ENCODE measurements around the gene ARL8B. TPM values are rescaled to one million over a fixed set of nuclear protein-coding genes. Genes with fewer than 3 reads are reported as not detected.

Gene ARL8B
- polyA plus RNA-seq, 1 of the 3 experiments (the other 2 are of a cell fraction), result 21.9 TPM

- H3K9ac ChIP-seq, result no peak overlapping the region
- H3K4me2 ChIP-seq, result peak overlapping the region; percentile 32
- H3K9me2 ChIP-seq, result no peaks in the 10 kb centered on the region
- POLR2A ChIA-PET, result no interaction called here
- DNase-seq, result no peak
- H3K27ac ChIP-seq (ENCODE audit: low read depth in 2 of 2, low read length in 1 of 2), result peak overlapping the region; percentile 82 to 93
- peaks cover 8 to 62% of the 10 kb centered on the region in 2 experiments for H3K4me1 ChIP-seq (ENCODE audit: control insufficient read depth in 1 of 2, insufficient read depth in 2 of 2, low read depth in 1 of 2, low read length in 1 of 2)
- H3K27me3 ChIP-seq (ENCODE audit: insufficient read depth), result no peaks in the 10 kb centered on the region
- H3F3A ChIP-seq (replicated peaks; ENCODE audit: insufficient read depth), result peaks cover 30% of the 10 kb centered on the region
- H3K4me3 ChIP-seq (ENCODE audit: low read depth in 2 of 2, low read length in 1 of 2), result no peak overlapping the region
- WGBS (ENCODE audit: low lambda C conversion rate), result 50% methylated on average over 2 of the region's 2 CpGs
- no peaks in the 10 kb centered on the region for H3K9me3 ChIP-seq
- H3K79me2 ChIP-seq (ENCODE audit: insufficient read depth), result peaks cover 82% of the 10 kb centered on the region
- CTCF ChIA-PET, result no interaction called here
- peaks cover 18 to 30% of the 10 kb centered on the region in 2 experiments for H3K36me3 ChIP-seq (replicated peaks in 1 of 2; ENCODE audit: control insufficient read depth in 1 of 2, insufficient read depth in 2 of 2, low read length in 1 of 2)
- no peaks in the 10 kb centered on the region for H4K20me1 ChIP-seq (ENCODE audit: insufficient read depth)
- H2AFZ ChIP-seq (ENCODE audit: low read depth), result no peak overlapping the region
- TF ChIP-seq RFX5 (IDR thresholded peaks at IDR 0.05; ENCODE audit: low read length), result no peak
- no peak for TF ChIP-seq FOXJ3 (CRISPR knock-in tag; IDR thresholded peaks at IDR 0.05)
- TF ChIP-seq RXRA (IDR thresholded peaks at IDR 0.05; ENCODE audit: borderline replicate concordance, low read depth), result no peak
- TF ChIP-seq GABPA (IDR thresholded peaks at IDR 0.05; ENCODE audit: low read depth), result no peak
- 0 out of 2 replicates have a peak, but pooled peaks have one; percentile 13 for TF ChIP-seq NFIC (IDR thresholded peaks at IDR 0.05; ENCODE audit: borderline replicate concordance)
- TF ChIP-seq RAD21 (IDR thresholded peaks at IDR 0.05; ENCODE audit: low read length), result no peak
- no peak for TF ChIP-seq RCOR1 (IDR thresholded peaks at IDR 0.05; ENCODE audit: low read length)
- no peak for TF ChIP-seq CHD2 (IDR thresholded peaks at IDR 0.05; ENCODE audit: low read length, partially characterized antibody)
- TF ChIP-seq EZH2phosphoT487 (IDR thresholded peaks at IDR 0.05; ENCODE audit: borderline replicate concordance, low read depth), result no peak
- 0 out of 2 replicates have a peak, but pooled peaks have one; percentile 36 for TF ChIP-seq MAX (IDR thresholded peaks at IDR 0.05; ENCODE audit: low read depth)
- no peak for TF ChIP-seq MEF2A (IDR thresholded peaks at IDR 0.05; ENCODE audit: borderline replicate concordance, low read depth)
- TF ChIP-seq SIN3A (IDR thresholded peaks at IDR 0.05; ENCODE audit: borderline replicate concordance, low read depth, low read length), result no peak
- no peak for TF ChIP-seq ZBTB33 (IDR thresholded peaks at IDR 0.05; ENCODE audit: borderline replicate concordance, low read depth)
- TF ChIP-seq USF2 (IDR thresholded peaks at IDR 0.05; ENCODE audit: borderline replicate concordance, low read depth, low read length), result no peak
- TF ChIP-seq ELF1 (IDR thresholded peaks at IDR 0.05), result peak; percentile 48
- TF ChIP-seq TEAD4 (IDR thresholded peaks at IDR 0.05; ENCODE audit: borderline replicate concordance, insufficient read depth), result no peak
Observed at GRCh38 chr3:5195605-5196004, 73.5 kb downstream of the ARL8B start.

- ChIA-PET CTCF (no interaction called here), POLR2A (no interaction called here)
- H3F3A ChIP-seq (replicated peaks; ENCODE audit: insufficient read depth), result peaks cover 30% of the 10 kb centered on the region
- H3K27me3 ChIP-seq (ENCODE audit: insufficient read depth), result no peaks in the 10 kb centered on the region
- H3K4me1 ChIP-seq (ENCODE audit: control insufficient read depth in 1 of 2, insufficient read depth in 2 of 2, low read depth in 1 of 2, low read length in 1 of 2), result peaks cover 11 to 56% of the 10 kb centered on the region in 2 experiments
- no peaks in the 10 kb centered on the region for H3K9me2 ChIP-seq
- peaks cover 72% of the 10 kb centered on the region for H3K79me2 ChIP-seq (ENCODE audit: insufficient read depth)
- DNase-seq, result no peak
- WGBS (ENCODE audit: low lambda C conversion rate), result 77% methylated on average over 4 of the region's 4 CpGs
- H3K27ac ChIP-seq (ENCODE audit: low read depth in 2 of 2, low read length in 1 of 2), result peak overlapping the region; percentile 20 to 27; a peak in 3 of 4 replicates
- H2AFZ ChIP-seq (ENCODE audit: low read depth), result no peak overlapping the region
- no peak overlapping the region for H3K4me3 ChIP-seq (ENCODE audit: low read depth in 2 of 2, low read length in 1 of 2)
- no peaks in the 10 kb centered on the region for H4K20me1 ChIP-seq (ENCODE audit: insufficient read depth)
- peaks cover 22 to 42% of the 10 kb centered on the region in 2 experiments for H3K36me3 ChIP-seq (replicated peaks in 1 of 2; ENCODE audit: control insufficient read depth in 1 of 2, insufficient read depth in 2 of 2, low read length in 1 of 2)
- no peak overlapping the region for H3K9ac ChIP-seq
- no peak overlapping the region; the same call in 1 of the 2 replicates for H3K4me2 ChIP-seq
- H3K9me3 ChIP-seq, result no peaks in the 10 kb centered on the region
- TF ChIP-seq CHD2 (IDR thresholded peaks at IDR 0.05; ENCODE audit: low read length, partially characterized antibody), result no peak
- TF ChIP-seq SMC3 (IDR thresholded peaks at IDR 0.05; ENCODE audit: low read depth, low read length), result no peak
- TF ChIP-seq YY1 (IDR thresholded peaks at IDR 0.05; ENCODE audit: low read depth), result no peak
- no peak for TF ChIP-seq IRF3 (IDR thresholded peaks at IDR 0.05; ENCODE audit: low read depth, low read length)
- TF ChIP-seq GATA2 (CRISPR knock-in tag; IDR thresholded peaks at IDR 0.05), result no peak
- no peak for TF ChIP-seq ZBTB33 (IDR thresholded peaks at IDR 0.05; ENCODE audit: borderline replicate concordance, low read depth)
- no peak for TF ChIP-seq USF2 (IDR thresholded peaks at IDR 0.05; ENCODE audit: borderline replicate concordance, low read depth, low read length)
- no peak for TF ChIP-seq RXRA (IDR thresholded peaks at IDR 0.05; ENCODE audit: borderline replicate concordance, low read depth)
- TF ChIP-seq JUND (IDR thresholded peaks at IDR 0.05), result no peak
- TF ChIP-seq FOXM1 (IDR thresholded peaks at IDR 0.05; ENCODE audit: low read depth), result no peak
Observed at GRCh38 chr3:5197022-5197421, 74.9 kb downstream of the ARL8B start.
